ENCODE results near the gene RELT.

RELT gene

DNA sequence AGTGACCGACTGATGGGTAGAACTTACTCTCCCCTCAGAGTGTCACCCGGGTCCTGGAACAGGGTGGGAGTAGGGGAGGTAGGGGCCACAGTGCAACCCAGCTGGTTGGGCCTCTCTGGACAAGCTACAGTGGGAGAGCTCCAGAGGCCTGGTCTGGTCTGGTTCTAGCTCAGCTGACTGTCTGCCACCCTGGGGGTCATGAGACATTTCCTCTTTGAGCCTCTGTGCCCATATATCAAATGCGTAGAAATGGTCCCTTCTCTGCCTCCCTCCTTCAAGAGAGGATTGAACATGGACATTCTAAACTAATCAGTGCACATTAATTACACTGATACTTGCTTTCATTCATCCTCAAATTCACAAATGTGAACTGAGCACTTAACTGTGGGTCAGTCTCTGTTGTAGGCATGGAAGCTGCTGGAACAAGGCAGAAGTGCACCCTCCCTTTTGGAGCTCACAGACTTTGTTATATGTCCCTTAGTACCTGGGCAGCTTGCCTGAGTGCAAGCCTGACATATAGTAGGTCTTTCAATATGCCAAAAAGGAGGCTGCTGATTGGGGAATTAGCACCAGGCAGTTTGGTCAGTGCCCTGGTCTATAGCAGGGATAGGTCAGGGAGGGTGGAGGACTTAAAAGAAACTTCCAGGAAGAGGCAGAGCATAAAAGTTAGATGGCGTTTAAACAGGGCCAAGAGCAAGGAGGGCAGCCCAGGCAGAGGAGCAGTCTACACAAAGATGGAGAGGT lies 42.4 kb upstream of the RELT start:
- Histone ChIP-seq H3K4me2 (ENCODE audit: low read depth, low read length, poor library complexity, severe bottlenecking) (no peak overlapping the region), H3K4me3 (ENCODE audit: insufficient read depth, low read length, poor library complexity, severe bottlenecking) (no peak overlapping the region), H3F3A (ENCODE audit: insufficient read depth) (no peaks in the 10 kb centered on the region), H3K9ac (ENCODE audit: low read length) (no peak overlapping the region), H3K27me3 (ENCODE audit: low read length) (no peaks in the 10 kb centered on the region), H4K20me1 (ENCODE audit: low read depth, low read length) (no peaks in the 10 kb centered on the region), H3K79me2 (ENCODE audit: insufficient read depth, low read length) (no peaks in the 10 kb centered on the region), H3K9me3 (ENCODE audit: insufficient read depth, low read length) (no peaks in the 10 kb centered on the region), H3K27ac (ENCODE audit: low read depth, low read length) (no peak overlapping the region), H3K9me2 (replicated peaks; ENCODE audit: insufficient read depth, low read length) (no peaks in the 10 kb centered on the region), H2AFZ (ENCODE audit: low read depth, low read length, severe bottlenecking) (no peak overlapping the region), H3K36me3 (ENCODE audit: low read length) (no peaks in the 10 kb centered on the region)
- TF ChIP-seq, protein P1, sequence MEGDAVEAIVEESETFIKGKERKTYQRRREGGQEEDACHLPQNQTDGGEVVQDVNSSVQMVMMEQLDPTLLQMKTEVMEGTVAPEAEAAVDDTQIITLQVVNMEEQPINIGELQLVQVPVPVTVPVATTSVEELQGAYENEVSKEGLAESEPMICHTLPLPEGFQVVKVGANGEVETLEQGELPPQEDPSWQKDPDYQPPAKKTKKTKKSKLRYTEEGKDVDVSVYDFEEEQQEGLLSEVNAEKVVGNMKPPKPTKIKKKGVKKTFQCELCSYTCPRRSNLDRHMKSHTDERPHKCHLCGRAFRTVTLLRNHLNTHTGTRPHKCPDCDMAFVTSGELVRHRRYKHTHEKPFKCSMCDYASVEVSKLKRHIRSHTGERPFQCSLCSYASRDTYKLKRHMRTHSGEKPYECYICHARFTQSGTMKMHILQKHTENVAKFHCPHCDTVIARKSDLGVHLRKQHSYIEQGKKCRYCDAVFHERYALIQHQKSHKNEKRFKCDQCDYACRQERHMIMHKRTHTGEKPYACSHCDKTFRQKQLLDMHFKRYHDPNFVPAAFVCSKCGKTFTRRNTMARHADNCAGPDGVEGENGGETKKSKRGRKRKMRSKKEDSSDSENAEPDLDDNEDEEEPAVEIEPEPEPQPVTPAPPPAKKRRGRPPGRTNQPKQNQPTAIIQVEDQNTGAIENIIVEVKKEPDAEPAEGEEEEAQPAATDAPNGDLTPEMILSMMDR (IDR thresholded peaks at IDR 0.05; ENCODE audit: insufficient read depth, low read length, poor library complexity, severe bottlenecking), result no peak
- TF ChIP-seq EZH2phosphoT487 (conservative IDR thresholded peaks at IDR 0.05; ENCODE audit: low read length), result no peak

DNA sequence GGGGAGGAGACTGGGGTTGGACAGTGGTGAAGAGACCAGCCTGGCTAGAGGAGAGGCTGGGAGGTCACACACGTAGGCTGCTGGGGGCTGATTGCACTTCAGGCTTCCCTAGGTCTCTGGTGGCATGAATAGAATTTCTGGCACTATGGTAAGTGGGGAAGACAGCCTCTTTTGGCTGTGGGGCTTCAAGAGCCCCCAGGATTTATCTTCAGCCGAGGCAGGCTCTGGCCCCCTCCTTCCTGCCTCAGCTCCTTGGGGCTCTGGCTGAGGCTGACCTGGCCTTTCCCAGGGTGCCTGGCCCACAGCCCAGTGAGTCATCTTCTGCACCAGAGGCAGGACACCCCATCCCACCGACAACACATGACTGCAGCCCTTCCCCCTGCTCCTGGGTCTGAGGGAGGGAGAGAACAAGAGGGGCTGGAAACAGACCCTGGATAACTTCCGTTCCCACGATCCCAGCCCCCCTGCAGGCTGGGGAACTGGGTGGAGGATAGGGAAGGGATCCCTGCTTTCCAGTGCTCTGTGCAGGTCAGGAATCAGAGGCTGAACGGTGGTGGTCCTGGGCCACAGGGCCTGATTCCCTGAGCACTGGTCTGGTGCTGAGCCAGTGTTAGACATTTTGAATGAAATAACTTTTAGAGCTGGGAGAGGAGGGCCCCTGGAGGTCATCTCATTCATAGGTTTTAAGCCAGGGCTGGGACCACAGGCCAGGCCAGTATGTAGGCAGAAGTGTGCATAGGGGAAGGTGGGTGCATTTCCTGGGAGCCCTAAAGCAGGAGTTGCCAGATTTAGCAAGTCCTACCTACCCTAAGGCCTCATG lies 41.6 kb upstream of the RELT start:
- no peaks in the 10 kb centered on the region for H3K27me3 ChIP-seq (ENCODE audit: low read length)
- H3K27ac ChIP-seq (ENCODE audit: low read depth, low read length), result no peak overlapping the region
- H4K20me1 ChIP-seq (ENCODE audit: low read depth, low read length), result no peaks in the 10 kb centered on the region
- no peaks in the 10 kb centered on the region for H3K9me2 ChIP-seq (replicated peaks; ENCODE audit: insufficient read depth, low read length)
- TF ChIP-seq, protein P1 (IDR thresholded peaks at IDR 0.05; ENCODE audit: insufficient read depth, low read length, poor library complexity, severe bottlenecking), result no peak
- TF ChIP-seq EZH2phosphoT487 (conservative IDR thresholded peaks at IDR 0.05; ENCODE audit: low read length), result no peak
- no peak overlapping the region for H3K9ac ChIP-seq (ENCODE audit: low read length)
- H3K9me3 ChIP-seq (ENCODE audit: insufficient read depth, low read length), result no peaks in the 10 kb centered on the region
- H3K4me3 ChIP-seq (ENCODE audit: insufficient read depth, low read length, poor library complexity, severe bottlenecking), result no peak overlapping the region
- no peaks in the 10 kb centered on the region for H3K79me2 ChIP-seq (ENCODE audit: insufficient read depth, low read length)
- no peaks in the 10 kb centered on the region for H3K36me3 ChIP-seq (ENCODE audit: low read length)
- no peaks in the 10 kb centered on the region for H3F3A ChIP-seq (ENCODE audit: insufficient read depth)
- no peak overlapping the region for H3K4me2 ChIP-seq (ENCODE audit: low read depth, low read length, poor library complexity, severe bottlenecking)
- H2AFZ ChIP-seq (ENCODE audit: low read depth, low read length, severe bottlenecking), result no peak overlapping the region

DNA sequence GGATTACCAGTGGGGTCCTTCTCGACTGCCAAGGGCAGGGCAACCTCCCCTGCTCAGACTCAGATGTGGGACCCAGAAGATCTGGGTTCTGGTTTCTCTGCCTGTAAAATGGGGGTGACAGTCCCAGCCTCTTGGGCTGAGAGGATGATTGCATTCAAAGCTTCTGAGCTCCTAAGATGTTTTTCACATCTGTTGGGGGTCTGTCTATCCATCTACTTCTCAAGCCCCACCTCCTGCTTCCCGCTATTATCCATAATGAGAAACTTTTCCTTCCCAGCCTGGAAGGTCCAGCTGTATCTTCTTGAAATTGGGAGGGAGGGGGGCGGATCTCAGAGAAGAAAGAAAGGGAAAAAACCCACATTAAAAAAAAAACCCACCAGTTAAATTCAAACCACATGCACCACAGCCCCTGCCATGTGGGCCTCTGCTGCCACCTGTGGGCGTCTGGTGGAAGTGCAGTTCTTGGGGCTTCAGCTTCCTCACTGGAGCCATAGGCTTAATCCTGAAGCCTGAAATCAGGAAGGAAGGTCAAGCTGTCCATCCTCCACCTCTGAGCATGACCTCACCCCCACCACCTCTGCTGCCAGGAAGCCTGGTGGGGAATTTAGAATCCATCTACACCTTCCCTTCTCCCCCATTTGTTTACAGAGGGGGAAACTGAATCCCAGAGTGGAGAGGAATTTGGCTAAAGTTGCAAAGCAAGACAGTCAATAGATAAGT lies 40.8 kb upstream of the RELT start:
- H2AFZ ChIP-seq (ENCODE audit: low read depth, low read length, severe bottlenecking), result no peak overlapping the region
- no peak overlapping the region for H3K9ac ChIP-seq (ENCODE audit: low read length)
- TF ChIP-seq EZH2phosphoT487 (conservative IDR thresholded peaks at IDR 0.05; ENCODE audit: low read length), result no peak
- TF ChIP-seq, protein P1 (IDR thresholded peaks at IDR 0.05; ENCODE audit: insufficient read depth, low read length, poor library complexity, severe bottlenecking), result peak; percentile 86
- H3K9me3 ChIP-seq (ENCODE audit: insufficient read depth, low read length), result no peaks in the 10 kb centered on the region
- no peaks in the 10 kb centered on the region for H3K27me3 ChIP-seq (ENCODE audit: low read length)
- no peaks in the 10 kb centered on the region for H3K9me2 ChIP-seq (replicated peaks; ENCODE audit: insufficient read depth, low read length)
- no peaks in the 10 kb centered on the region for H3K79me2 ChIP-seq (ENCODE audit: insufficient read depth, low read length)
- no peak overlapping the region for H3K4me2 ChIP-seq (ENCODE audit: low read depth, low read length, poor library complexity, severe bottlenecking)
- H4K20me1 ChIP-seq (ENCODE audit: low read depth, low read length), result no peaks in the 10 kb centered on the region
- H3K27ac ChIP-seq (ENCODE audit: low read depth, low read length), result no peak overlapping the region
- H3F3A ChIP-seq (ENCODE audit: insufficient read depth), result no peaks in the 10 kb centered on the region
- H3K36me3 ChIP-seq (ENCODE audit: low read length), result no peaks in the 10 kb centered on the region
- H3K4me3 ChIP-seq (ENCODE audit: insufficient read depth, low read length, poor library complexity, severe bottlenecking), result no peak overlapping the region
